Stimulated activated CD8-positive, alpha-beta memory T cell treated with anti-CD3 and anti-CD28 coated beads, Interleukin-15, amount 100 ng/mL, for 48 hours (primary cell): ENCODE results near the gene PBLD.
"Not testable (repeated sequence)": the region's sequence is repeated elsewhere in the genome, so short reads cannot be mapped to it uniquely, and the experiment has no call there.

Source experiments
- DNase-seq, 2 donors: peaks; one replicate each; pipeline ENCODE4 v3.0.0-alpha.2; 2020; ENCODE audit warnings: low read depth in 2 of 2

PBLD gene

DNA sequence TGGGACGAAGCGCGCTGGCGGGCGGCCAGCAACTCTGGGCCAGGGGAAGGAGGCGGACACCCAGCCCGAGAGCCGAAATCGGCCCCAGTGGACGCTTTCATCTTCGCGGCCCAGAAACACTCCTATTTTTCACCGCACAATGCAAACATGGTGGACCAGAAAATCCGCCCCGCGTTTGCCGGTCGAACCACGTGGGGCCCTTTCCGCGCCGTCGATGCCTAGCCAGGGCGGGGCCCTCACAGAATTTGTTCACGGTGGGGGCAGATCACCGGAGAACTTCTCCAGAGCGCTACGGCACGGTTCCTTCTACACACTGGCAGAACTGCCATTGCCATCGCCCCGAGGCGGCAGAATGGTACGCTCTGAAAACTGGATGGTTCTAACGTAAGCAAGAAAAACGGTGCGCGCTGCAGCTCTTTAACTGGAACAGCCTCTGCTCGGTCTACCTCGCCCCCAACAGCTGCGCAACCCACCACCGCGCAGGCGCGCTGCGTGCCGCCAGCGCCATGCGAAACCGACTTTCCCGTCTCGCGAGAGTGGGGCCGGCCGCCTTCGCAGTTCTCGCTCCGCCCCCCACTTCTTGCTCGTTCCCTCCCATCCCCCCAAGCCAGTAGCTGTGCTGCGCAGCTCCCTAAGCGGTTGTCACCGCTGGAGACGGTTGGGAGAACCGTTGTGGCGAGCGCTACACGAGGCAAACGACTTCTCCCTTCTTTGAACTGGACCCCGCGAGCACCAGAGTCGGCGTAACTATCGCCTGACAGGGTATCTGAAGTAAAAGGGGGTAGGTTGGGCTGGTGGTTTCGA, 1.1 kb downstream of the PBLD start, which contains the start of gene HNRNPH3:
TSS of gene HNRNPH3 (plus strand) at position 610 of the 804 bp plus-strand sequence. CDS start 5,158 bp downstream, outside the sequence.
- peak; percentile 96 to 98 for DNase-seq

DNA sequence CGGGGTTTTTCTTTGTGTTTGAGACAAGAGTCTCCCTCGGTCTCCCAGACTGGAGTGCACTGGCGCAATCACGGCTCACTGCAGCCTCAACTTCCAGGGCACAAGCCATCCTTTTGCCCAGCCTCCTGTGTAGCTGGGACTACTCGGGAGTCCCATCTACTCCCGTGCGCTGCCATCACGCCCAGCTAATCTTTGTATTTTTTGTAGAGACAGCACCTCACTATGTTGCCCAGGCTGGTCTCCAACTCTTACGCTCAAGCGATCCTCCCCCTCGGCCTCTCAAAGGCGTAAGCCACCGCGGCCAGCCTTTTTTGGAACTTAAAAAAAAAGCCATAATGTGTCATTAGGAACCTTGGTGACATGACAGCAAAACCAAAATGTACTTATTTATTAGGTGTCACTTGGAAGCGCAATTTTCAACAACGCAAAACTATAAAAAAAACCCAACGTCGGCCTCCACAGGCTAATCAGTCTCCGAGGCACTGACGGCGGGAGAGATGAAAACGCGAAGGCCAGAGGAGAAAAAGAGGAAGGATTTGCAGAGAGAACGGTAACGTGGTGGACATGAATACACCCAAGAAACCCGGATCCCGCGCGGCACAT, 1.8 kb downstream of the PBLD start:
- DNase-seq: no peak

DNA sequence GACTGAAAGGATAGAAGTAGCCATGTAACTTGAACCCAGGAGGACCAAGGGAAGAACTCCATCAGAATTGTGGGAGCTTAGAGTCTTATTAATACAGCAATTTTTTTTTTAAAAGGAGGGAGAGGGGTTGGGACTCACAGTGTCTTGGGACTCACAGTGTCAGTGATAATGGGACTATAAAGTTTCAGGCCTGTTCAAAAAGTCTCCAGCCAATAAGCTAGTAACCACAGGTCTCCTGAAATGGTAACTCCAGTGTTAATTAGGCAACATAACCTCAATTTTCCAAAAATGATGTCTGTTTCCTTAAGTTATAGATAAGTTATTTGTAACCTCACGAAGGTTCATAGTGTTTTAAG, 3.2 kb downstream of the PBLD start:
- no peak for DNase-seq

DNA sequence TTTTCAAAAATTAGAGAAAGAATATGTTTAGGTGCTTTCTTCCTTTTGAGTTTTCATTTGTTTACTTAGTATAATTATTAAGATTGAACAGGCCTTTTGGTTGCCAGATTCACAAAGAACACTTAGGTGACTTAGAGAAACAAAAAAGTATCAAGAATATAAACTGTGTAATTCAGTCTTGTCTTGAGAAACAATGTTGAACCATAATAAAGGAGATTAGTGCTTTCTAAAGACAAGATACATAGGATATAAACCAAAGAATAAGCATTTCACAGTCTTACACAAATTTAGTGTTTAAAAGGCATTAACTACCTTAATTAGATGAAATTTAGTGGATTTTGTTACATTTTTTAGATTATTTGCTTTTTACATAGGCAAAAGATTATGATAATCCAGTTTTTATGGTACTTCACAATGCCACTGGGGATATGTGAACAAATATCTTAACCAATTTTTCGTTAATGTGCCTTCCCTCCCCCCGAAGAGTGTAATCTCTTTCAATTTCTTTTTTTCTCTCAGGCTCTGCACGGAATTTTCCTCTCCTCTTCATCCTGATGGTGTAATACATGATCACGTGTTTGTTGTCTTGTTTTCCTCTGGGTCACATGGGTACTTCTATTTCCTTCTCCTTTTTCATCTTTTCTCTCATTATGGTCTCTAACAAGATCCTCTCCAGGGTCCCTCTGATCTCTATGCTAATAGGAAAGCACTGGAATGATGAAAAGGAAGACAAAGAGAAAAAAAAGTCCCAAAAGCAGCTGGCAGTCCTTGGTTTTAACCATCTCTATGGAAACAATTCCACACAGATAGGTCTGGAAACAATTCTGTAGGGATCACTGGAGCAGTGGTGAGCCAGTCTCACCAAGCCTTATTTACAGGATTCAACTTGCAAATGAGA, 4.6 kb downstream of the PBLD start:
- DNase-seq: no peak

DNA sequence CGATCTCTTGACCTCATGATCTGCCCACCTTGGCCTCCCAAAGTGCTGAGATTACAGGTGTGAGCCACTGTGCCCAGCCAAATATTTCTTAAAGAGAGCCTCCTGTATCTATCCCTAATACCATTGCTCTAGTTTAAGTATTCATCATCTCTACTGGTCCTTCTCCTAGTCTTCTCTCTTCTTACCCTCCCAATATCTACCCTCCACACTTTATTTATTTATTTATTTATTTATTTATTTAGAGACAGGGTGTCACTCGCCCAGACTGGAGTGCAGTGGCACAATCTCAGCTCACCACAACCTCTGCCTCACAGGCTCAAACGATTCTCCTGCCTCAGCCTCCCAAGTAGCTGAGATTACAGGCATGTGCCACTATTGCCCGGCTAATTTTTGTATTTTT, 8.3 kb downstream of the PBLD start:
- not testable (repeated sequence) for DNase-seq

DNA sequence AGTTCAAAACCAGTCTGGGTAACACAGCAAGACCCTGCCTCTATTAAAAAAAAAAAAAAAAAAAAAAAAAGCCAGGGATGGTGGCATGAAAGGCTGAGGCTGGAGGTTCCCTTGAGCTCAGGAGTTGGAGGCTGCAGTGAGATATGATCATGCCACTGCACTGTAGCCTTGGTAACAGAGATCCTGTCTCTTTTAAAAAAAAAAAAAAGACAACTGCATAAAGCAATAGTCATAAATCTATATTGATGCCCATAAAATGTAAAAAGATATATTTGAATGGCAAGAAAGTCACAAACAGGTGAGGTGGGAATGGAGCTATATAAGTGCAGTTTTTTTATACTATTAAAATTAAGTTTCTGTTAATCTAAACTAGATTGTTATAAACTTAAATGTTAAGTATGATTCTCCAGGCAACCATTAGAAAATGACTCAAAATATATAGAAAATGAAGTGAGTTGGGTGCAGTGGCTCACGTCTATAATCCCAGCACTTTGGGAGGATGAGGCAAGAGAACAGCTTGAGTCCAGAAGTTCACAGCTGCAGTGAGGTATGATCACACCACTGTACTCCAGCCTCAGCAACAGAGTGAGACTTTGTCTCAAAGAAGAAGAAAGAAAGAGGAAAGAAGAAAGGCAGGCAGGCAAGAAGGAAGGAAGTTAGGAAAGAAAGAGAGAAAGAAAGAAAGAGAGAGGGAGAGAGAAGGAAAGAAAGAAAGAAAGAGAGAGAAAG, 14.2 kb downstream of the PBLD start:
- no peak for DNase-seq

DNA sequence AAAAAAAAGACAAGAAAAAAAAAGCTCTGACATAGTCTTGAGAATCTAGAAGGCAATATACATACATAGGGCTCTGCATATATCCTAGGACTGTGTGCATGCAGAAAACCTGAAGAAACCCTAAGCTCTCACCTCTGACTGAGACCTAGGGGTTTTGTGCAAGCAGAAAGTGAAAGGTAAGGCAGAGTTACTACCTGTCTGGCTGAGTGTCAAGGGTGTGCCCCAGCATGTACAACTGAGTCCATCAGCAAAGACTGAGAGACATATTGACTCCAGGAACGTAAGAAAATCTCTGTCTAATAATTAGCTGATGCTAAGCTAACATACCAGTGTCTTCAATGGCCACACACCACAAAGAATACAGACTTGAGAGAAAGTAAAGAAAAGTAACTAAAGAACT, 17.1 kb downstream of the PBLD start:
- no peak for DNase-seq

DNA sequence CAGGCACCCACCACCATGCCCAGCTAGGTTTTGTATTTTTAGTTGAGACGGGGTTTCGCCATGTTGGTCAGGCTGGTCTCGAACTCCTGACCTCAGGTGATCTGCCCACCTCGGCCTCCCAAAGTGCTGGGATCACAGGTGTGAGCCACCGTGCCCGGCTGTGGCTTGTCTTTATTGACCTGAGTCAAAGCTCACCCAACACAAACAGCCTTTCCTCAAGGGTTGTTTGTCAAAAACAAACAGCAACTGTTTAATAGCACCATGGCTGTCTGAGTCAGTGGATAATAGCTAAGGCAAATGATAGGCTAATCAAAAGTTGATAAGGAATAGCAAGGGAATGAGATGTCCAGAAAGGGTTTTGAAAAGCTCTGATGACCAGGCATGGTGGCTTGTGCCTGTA, 17.8 kb downstream of the PBLD start:
- DNase-seq: not testable (repeated sequence)

DNA sequence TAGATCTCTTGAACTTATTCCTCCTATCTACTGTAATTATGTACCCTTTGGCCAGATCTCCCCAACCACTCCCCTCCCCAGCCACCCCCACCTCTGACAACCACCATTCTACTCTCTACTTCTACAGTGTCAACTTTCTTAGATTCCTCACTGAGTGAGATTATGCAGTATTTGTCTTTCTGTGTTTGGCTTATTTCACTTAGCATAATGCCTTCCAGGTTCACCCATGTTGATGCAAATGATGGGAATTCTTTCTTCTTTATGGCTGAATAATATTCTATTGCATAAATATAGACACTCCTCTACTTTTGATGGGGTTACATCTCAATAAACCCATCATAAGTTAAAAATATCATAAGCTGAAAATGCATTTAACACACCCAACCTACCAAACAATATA, 22.2 kb downstream of the PBLD start:
- no peak for DNase-seq

DNA sequence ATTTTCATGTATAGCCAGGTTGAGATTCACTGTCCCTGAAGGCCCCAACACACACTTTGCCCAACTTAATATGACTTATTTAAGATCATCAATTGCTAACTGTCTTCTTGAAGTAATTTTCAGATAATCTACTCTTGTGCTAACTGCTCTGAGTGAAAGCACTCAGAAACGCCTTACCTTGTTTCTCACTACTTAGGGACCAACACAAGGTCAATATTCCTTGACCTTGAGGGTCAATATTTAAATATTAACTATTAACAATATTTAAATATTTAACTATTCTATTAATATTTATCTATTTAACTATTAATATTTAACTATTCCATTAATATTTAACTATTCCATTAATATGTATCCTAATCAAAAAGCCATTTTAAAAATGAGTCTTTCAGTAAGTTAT, 26.9 kb downstream of the PBLD start:
- DNase-seq: no peak

DNA sequence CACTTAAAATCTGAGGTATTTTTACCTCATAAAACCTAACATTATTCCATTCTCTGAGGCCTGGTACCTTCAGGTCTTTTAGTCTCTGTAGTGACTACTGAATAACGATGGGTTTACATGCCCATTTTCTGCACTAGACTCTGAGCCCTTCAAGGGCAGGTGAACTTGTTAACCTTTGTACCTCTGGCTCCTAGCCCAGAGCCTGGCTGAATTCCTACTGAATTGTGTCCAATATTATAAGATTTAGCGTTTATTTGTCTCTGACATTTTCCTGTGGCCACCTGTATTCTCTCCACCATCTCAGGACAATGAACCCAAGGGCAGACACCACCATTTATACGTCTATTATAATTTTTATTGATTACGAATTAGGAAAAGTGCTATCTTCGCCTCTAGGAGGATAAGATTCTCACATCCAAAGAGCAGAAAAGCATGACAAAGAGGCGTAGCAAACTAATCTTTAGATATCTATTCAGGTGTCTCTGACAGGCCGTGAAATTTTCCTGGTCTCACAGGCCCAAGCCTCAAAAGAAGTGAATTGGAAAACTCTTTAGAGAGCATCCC, 28.8 kb downstream of the PBLD start:
- DNase-seq: no peak

DNA sequence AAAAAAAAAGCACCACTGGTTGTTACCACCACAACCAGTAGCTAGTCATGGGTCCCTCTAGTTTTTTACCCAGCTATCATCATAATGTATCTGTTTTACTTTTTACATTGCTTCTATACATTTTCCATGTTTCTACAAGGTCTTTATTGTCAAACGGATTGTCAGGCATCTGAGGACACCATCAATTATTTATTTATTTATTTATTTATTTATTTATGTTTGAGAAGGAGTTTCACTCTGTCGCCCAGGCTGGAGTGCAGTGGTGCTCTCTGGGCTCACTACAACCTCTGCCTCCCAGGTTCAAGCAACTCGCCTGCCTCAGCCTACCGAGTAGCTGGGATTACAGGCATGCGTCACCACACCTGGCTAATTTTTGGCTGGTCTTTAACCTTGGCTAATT, 29.9 kb downstream of the PBLD start:
- DNase-seq: no peak

DNA sequence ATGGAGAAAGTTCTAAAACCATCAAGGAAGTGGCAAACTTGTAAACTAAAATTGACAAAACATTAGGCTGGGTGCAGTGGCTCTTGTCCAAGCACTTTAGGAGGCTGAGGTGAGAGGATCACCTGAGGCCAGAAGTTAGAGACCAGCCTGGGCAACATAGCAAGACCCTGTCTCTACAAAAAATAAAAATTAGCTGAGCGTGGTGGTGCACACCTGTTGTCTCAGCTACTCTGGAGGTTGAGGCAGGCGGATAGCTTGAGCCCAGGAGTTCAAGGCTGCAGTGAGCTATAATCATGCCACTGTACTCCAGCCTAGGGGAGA, 30.3 kb downstream of the PBLD start:
- no peak for DNase-seq

DNA sequence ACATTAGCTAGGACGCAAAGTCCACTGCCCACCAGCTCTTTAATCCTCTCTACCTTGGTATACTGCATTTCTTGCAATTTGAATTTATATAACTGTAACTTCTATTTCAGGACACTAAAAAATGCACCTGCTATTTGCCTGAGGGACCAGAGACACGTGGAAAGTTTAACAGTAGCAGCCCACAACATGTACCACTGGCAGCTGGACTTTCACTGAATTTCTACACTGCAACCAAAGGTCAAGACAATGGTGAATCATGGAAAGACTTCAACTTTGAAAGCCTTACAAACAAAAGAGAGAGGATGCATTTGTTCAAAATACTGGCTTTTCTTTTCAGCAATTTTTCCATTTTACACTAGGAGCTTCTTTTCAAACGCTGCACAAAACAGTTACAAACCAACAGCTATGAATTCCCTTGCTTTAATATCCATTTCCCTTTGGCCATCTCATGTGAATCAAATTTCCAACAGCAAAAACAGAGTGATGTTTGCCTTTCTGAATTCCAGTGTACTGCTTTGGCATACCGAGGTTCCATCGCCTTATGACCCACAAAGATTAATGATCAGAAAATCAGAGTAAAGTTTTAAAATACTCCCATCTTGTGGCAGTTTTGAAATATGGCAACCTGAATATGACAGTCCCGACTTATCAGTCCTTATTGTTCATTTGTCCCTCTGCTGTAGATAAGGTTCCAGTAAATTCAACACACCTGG, 30.8 kb downstream of the PBLD start:
- DNase-seq: no peak

DNA sequence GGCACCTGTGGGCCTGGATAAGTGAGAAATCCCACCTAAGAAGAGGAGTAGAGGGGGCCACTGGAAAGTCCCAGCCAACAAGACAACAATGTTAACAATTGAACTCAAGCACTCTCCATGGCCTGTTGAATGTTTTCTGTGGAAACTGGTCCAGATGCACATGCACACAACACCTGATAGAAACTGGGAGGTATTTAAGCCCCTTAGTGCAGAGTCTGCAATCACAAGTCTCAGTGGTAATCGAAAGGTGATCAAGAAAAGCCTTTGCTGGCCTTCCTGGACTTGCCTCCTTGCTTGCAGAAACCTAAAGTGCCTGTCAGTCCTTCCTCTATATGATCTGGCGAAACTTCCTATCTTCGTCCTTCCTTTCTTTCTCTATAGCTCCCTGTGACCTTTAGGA, 31.4 kb downstream of the PBLD start:
- no peak for DNase-seq

DNA sequence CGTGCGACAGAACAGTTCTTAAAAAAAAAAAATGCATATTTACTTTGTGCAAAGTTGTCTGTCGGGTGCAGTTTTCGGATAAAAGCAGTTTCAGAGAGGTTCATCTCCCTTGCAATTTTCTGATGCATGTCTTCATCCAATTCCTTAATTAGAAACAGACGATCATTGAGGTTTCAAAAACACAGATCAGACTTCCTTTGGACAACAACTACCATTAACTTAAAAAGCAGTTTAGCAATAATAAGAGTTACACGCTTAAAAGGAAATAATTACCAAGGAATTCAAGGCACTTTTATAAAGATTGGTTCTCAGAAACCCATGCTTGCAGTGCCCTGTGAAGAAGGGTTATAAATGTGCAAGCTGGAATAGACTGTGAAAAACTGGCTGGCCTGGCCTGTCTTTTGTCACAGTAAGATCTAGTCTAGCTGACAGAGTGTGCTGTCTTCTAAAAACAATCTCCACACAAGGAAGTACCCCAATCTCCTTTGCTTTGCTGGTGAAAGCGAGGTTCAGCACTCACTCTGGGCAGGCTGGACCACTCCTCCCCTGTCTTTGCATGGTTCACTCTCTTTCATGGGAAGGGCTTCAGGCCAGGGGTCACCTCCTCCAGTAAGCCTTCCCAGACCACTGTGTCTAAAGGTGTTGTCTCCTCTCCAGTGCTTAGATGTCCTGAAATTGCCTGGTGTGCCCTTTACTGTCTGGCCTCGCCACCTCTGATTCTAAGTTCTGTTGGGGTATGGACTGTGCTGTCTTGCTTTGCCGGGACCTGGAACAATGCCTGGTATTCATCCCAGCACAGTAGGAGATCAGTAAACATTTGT, 35.7 kb downstream of the PBLD start:
- DNase-seq: no peak

DNA sequence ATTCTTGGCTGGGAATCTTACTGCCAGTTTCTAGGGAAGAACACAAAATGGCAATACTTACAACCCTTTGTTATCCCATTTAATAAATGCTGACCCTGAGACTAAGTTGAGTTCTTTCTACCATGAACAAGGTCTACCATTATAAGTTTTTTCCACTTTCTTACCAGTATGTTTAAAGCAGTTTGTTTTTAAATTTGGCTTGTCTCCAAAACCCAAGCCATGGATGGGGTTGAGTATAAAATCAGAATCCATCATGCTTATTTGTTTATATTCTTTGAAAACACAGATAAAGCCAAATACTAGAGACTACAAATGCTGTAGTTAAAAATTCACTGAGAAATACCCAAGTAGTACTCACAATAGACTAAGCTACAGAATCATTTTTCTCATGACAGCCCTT, 42.0 kb downstream of the PBLD start:
- no peak for DNase-seq

DNA sequence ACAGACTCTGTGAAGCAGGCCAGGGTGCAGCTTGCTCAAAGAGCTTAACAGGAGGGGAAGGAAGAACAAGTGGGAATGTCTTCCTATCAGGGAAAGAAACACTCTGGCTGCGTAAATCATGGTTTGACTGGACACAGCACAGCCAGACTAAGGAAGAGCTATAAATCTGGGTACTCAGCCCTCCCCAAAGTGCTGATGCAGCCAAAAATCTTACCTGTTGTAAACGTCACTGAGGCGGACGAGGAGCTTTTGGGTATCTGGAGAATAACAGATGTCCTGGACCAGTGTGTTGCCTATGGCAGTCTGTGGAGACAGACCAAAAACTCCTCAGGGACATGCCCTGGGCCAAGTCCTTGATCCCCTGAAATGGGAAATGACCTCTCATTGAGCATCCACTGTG, 44.0 kb downstream of the PBLD start:
- no peak for DNase-seq

DNA sequence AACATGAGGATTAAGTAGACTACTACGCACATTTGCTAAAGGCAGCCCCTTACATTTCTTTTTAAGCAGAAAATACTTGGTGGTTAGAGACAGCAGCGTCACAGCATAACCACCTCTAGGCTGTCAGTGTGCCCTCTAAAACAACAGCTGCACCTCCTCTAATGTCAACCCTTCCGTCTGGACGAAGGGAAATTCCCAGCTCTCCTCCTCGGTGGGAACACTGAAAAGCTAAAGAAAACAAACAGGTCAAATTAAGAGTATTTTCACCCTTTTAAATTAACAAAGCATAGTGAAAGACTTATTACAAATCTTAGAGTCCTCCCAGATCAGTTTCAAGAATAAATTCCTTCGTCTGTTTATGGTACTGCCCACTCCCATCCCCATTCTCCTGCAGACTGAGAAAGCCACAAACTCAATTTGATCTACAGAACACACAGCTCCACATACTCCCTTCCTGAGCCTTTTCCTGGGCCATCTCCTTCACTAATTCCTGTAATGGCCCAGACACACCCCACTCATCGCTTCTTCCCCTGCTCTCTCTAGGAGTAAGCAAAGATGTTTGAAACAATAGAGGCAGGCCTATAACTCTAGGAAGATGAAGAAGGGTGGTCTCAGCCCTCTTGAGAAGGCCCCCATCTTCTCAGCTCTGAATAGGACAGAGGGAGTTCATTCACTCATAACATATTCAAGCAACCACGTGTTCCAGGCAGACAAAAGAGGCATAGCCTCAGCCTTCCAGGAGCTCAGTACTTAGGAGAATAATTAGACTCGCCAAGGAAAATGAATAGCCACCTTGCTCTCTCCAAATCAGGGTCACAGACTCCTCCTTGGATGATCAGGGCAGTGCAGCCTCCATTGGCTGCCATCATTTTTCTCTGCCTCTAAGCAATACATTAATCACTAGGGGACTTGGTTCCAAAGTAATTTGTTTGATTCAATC, 48.4 kb downstream of the PBLD start:
- no peak for DNase-seq
